ENCODE measurements around the gene TMX2.
A peak's percentile ranks its signal among the peaks of the same experiment; 100 is the strongest.
"Not testable (repeated sequence)": the region's sequence is repeated elsewhere in the genome, so short reads cannot be mapped to it uniquely, and the experiment has no call there.

Gene TMX2

DNA sequence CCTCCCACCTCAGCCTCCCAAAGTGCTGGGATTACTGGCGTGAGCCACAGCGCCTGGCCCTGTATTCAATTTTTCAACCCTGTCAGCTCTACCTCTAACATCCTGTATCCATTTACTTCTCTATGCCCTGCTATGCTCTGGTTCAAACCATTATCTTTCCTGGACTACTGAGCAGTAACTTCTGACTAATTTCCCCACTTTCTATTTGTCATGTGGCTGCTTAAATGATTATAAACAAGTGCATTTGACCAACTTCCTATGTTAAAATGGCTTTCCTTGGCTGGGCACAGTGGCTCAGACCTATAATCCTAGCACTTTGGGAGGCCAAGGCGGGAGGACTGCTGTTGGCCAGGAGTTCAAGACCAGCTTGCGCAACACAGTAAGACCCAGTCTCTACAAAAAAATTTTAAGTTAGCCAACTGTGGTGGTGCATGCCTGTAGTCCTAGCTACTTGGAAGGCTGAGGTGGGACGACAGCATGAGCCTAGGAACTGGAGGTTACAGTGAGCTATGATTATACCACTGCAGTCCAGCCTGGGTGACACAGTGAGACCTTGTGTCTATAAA, 2.5 kb upstream of the TMX2 start:
- no peak for TF ChIP-seq CTCF (IDR thresholded peaks at IDR 0.05; ENCODE audit: unreplicated experiment in 3 of 3)
- Mint-ChIP-seq H3K4me3 (peak overlapping the region in 2 of 3 experiments; percentile 93 to 95), H3K36me3 (ENCODE audit: low read depth) (peaks cover 39% of the 10 kb centered on the region), H3K4me1 (peaks cover 26% of the 10 kb centered on the region), H3K27ac (no peak overlapping the region), H3K27me3 (ENCODE audit: low read depth) (no peaks in the 10 kb centered on the region), H3K9me3 (peaks cover 3% of the 10 kb centered on the region)

DNA sequence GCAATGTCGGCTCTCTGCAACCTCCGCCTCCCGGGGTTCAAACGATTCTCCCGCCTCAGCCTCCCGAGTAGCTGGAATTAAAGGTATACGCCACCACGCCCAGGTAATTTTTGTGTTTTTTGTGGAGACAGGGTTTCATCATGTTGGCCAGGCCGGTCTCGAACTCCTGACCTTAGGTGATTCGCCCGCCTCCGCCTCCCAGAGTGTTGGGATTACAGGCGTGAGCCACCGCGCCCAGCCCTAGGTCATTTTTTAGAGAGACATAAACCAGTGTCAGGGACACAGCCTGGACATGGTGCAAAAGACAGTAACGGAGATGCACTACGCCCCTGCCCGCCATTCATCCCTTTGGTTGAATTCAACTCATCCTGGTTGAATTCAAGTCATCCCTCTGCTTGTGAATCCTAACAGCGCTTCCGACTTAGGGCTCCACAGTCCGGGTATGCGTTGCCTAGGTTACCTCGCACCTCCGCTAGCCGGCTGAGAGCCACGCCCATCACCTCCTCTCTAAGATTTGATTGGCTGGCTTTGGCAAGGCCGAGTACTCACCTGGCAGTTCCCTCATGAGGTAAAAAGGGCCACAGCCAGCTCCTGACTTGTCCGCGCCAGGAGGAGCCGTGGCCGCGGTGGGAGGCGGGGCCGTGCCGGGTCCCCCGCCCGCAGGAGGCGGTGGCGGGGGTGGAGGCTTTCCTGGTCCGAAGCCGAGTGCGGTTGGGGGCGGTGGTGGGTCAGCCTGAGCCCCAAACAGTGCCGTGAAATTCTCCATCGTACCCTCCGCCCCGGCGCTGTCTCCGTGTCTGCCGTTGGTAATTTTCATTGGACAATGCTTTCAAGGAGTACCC, 758 bp upstream of the TMX2 start, which contains the start of gene MED19:
Gene MED19, minus strand, starts transcription at position 802 of the 842 bp plus-strand sequence. Its CDS starts 36 bp downstream, at position 766.
- TF ChIP-seq CTCF (IDR thresholded peaks at IDR 0.05; ENCODE audit: unreplicated experiment in 3 of 3), result no peak
- Mint-ChIP-seq H3K36me3 (ENCODE audit: low read depth) (peaks cover 41% of the 10 kb centered on the region), H3K9me3 (peaks cover 5% of the 10 kb centered on the region), H3K27ac (peak within 1 kb of the TSS; percentile 84 to 95 (median 86)), H3K4me3 (peak within 1 kb of the TSS; percentile 93 to 95 (median 94)), H3K4me1 (peaks cover 26% of the 10 kb centered on the region), H3K27me3 (ENCODE audit: low read depth) (no peaks in the 10 kb centered on the region)

GRCh38 chr11:57713835-57714234, 1.4 kb downstream of the TMX2 start:
- no peak overlapping the region for H3K27ac Mint-ChIP-seq
- H3K36me3 Mint-ChIP-seq (ENCODE audit: low read depth), result peaks cover 46% of the 10 kb centered on the region
- peaks cover 9% of the 10 kb centered on the region for H3K9me3 Mint-ChIP-seq
- no peak for TF ChIP-seq CTCF (IDR thresholded peaks at IDR 0.05; ENCODE audit: unreplicated experiment in 3 of 3)
- H3K4me1 Mint-ChIP-seq, result peaks cover 26% of the 10 kb centered on the region
- H3K4me3 Mint-ChIP-seq, result peak overlapping the region; percentile 93 to 95 (median 94)
- no peaks in the 10 kb centered on the region for H3K27me3 Mint-ChIP-seq (ENCODE audit: low read depth)

GRCh38 chr11:57716726-57717125, 4.3 kb downstream of the TMX2 start:
- not testable (repeated sequence) for H3K4me3 Mint-ChIP-seq; H3K9me3 Mint-ChIP-seq; H3K27ac Mint-ChIP-seq; H3K27me3 Mint-ChIP-seq (ENCODE audit: low read depth)
- H3K4me1 Mint-ChIP-seq, result peaks cover 22% of the 10 kb centered on the region
- peaks cover 50% of the 10 kb centered on the region for H3K36me3 Mint-ChIP-seq (ENCODE audit: low read depth)

GRCh38 chr11:57727185-57727584, 14.8 kb downstream of the TMX2 start:
- Mint-ChIP-seq H3K27ac (no peak overlapping the region), H3K27me3 (ENCODE audit: low read depth) (no peaks in the 10 kb centered on the region), H3K36me3 (ENCODE audit: low read depth) (peaks cover 9% of the 10 kb centered on the region), H3K4me3 (no peak overlapping the region), H3K4me1 (no peaks in the 10 kb centered on the region), H3K9me3 (no peaks in the 10 kb centered on the region)
- TF ChIP-seq CTCF (IDR thresholded peaks at IDR 0.05; ENCODE audit: unreplicated experiment in 3 of 3), result no peak

DNA sequence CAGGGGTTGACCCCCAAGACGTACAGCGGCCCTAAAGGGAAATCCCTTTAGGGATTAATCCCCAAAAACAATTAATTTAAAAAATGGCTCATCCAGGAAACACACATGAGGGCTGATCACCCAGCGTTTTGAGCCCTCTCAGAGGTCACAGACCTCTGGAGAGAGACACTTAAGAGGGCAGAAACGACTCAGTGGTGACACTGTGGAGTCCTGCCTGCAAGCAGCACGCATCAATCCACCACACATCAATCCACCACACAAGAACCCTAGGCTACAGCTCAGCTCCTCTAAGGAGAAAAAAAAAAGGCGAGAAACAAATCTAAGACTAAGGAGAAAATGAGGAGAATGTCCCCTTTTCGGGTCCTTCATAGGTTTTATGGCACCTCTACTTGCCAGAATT, 16.4 kb downstream of the TMX2 start:
- H3K4me3 Mint-ChIP-seq, result no peak overlapping the region
- H3K4me1 Mint-ChIP-seq, result no peaks in the 10 kb centered on the region
- no peaks in the 10 kb centered on the region for H3K9me3 Mint-ChIP-seq
- no peak overlapping the region for H3K27ac Mint-ChIP-seq
- H3K36me3 Mint-ChIP-seq (ENCODE audit: low read depth), result peaks cover 9% of the 10 kb centered on the region
- no peak for TF ChIP-seq CTCF (IDR thresholded peaks at IDR 0.05; ENCODE audit: unreplicated experiment in 3 of 3)
- no peaks in the 10 kb centered on the region for H3K27me3 Mint-ChIP-seq (ENCODE audit: low read depth)

Data from nephron (organoid).